ENCODE measurements around the gene BMP5.

The BMP5 gene

DNA sequence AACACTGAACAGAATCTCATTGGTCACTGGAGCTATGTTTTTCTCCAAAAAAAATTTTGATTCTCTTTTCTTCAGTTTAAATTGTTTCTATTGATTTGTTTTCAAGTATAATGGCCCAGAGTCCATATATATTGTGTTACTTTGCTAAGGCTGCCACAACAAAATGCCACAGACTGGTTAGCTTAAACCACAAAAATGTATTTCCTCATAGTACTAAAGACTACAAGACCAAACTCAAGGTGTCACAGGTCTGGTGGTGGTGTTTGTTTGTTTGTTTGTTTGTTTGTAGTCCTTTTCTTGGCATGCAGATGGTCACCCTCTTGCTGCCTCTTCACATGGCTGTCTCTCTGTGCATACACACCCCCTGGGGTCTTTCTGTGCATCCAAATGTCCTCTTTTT lies 34.0 kb downstream of the BMP5 start:
- ATAC-seq: no peak

GRCh38 chr6:55839080-55839479 lies 36.3 kb downstream of the BMP5 start:
- ATAC-seq: no peak

More for the DNA sequence above, 34.0 kb downstream of the BMP5 start:
- no peak for TF ChIP-seq ZFP30 (CRISPR knock-in tag; IDR thresholded peaks at IDR 0.05)
- TF ChIP-seq CSRNP3 (CRISPR knock-in tag; IDR thresholded peaks at IDR 0.05): no peak
- no peak for TF ChIP-seq CSDC2 (CRISPR knock-in tag; IDR thresholded peaks at IDR 0.05)
- no peak for TF ChIP-seq ISL1 (CRISPR knock-in tag; IDR thresholded peaks at IDR 0.05)
- TF ChIP-seq CREB5 (CRISPR knock-in tag; IDR thresholded peaks at IDR 0.05; ENCODE audit: low read depth): no peak
- no peak for TF ChIP-seq ZNF8 (CRISPR knock-in tag; IDR thresholded peaks at IDR 0.05)
- TF ChIP-seq GLIS3 (CRISPR knock-in tag; IDR thresholded peaks at IDR 0.05): no peak
- no peak for TF ChIP-seq ZFP3 (CRISPR knock-in tag; IDR thresholded peaks at IDR 0.05)

More at GRCh38 chr6:55839080-55839479, 36.3 kb downstream of the BMP5 start:
- TF ChIP-seq BACH2 (CRISPR knock-in tag; IDR thresholded peaks at IDR 0.05; ENCODE audit: borderline replicate concordance): no peak
- TF ChIP-seq SNAI2 (CRISPR knock-in tag; IDR thresholded peaks at IDR 0.05): no peak
- TF ChIP-seq ISL1 (CRISPR knock-in tag; IDR thresholded peaks at IDR 0.05): no peak
- no peak for TF ChIP-seq PPARA (CRISPR knock-in tag; IDR thresholded peaks at IDR 0.05; ENCODE audit: borderline replicate concordance)
- TF ChIP-seq ZFP3 (CRISPR knock-in tag; IDR thresholded peaks at IDR 0.05): no peak
- TF ChIP-seq POU6F1 (CRISPR knock-in tag; IDR thresholded peaks at IDR 0.05; ENCODE audit: borderline replicate concordance, low read depth): no peak
- TF ChIP-seq, protein P1, sequence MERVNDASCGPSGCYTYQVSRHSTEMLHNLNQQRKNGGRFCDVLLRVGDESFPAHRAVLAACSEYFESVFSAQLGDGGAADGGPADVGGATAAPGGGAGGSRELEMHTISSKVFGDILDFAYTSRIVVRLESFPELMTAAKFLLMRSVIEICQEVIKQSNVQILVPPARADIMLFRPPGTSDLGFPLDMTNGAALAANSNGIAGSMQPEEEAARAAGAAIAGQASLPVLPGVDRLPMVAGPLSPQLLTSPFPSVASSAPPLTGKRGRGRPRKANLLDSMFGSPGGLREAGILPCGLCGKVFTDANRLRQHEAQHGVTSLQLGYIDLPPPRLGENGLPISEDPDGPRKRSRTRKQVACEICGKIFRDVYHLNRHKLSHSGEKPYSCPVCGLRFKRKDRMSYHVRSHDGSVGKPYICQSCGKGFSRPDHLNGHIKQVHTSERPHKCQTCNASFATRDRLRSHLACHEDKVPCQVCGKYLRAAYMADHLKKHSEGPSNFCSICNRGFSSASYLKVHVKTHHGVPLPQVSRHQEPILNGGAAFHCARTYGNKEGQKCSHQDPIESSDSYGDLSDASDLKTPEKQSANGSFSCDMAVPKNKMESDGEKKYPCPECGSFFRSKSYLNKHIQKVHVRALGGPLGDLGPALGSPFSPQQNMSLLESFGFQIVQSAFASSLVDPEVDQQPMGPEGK (CRISPR knock-in tag; IDR thresholded peaks at IDR 0.05; ENCODE audit: borderline replicate concordance): no peak
- no peak for TF ChIP-seq ZNF8 (CRISPR knock-in tag; IDR thresholded peaks at IDR 0.05)
- no peak for TF ChIP-seq CSDC2 (CRISPR knock-in tag; IDR thresholded peaks at IDR 0.05)
- no peak for TF ChIP-seq ZFP30 (CRISPR knock-in tag; IDR thresholded peaks at IDR 0.05)
- TF ChIP-seq, protein P2, sequence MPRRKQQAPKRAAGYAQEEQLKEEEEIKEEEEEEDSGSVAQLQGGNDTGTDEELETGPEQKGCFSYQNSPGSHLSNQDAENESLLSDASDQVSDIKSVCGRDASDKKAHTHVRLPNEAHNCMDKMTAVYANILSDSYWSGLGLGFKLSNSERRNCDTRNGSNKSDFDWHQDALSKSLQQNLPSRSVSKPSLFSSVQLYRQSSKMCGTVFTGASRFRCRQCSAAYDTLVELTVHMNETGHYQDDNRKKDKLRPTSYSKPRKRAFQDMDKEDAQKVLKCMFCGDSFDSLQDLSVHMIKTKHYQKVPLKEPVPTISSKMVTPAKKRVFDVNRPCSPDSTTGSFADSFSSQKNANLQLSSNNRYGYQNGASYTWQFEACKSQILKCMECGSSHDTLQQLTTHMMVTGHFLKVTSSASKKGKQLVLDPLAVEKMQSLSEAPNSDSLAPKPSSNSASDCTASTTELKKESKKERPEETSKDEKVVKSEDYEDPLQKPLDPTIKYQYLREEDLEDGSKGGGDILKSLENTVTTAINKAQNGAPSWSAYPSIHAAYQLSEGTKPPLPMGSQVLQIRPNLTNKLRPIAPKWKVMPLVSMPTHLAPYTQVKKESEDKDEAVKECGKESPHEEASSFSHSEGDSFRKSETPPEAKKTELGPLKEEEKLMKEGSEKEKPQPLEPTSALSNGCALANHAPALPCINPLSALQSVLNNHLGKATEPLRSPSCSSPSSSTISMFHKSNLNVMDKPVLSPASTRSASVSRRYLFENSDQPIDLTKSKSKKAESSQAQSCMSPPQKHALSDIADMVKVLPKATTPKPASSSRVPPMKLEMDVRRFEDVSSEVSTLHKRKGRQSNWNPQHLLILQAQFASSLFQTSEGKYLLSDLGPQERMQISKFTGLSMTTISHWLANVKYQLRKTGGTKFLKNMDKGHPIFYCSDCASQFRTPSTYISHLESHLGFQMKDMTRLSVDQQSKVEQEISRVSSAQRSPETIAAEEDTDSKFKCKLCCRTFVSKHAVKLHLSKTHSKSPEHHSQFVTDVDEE (CRISPR knock-in tag; IDR thresholded peaks at IDR 0.05): no peak
- no peak for TF ChIP-seq GLIS3 (CRISPR knock-in tag; IDR thresholded peaks at IDR 0.05)
- no peak for TF ChIP-seq TCF4 (CRISPR knock-in tag; IDR thresholded peaks at IDR 0.05; ENCODE audit: borderline replicate concordance)
- TF ChIP-seq TOX (CRISPR knock-in tag; IDR thresholded peaks at IDR 0.05; ENCODE audit: borderline replicate concordance): no peak
- TF ChIP-seq ARNTL (CRISPR knock-in tag; IDR thresholded peaks at IDR 0.05; ENCODE audit: borderline replicate concordance, low read depth): no peak
- TF ChIP-seq ZC3H10 (CRISPR knock-in tag; IDR thresholded peaks at IDR 0.05): no peak
- TF ChIP-seq ZNF565 (CRISPR knock-in tag; conservative IDR thresholded peaks at IDR 0.05; ENCODE audit: low read depth): no peak
- TF ChIP-seq ESRRG (CRISPR knock-in tag; IDR thresholded peaks at IDR 0.05): no peak
- no peak for TF ChIP-seq CREB5 (CRISPR knock-in tag; IDR thresholded peaks at IDR 0.05; ENCODE audit: low read depth)

All from SK-N-SH treated with all-trans-retinoic acid at 6 μM for 48 hours (cell line).